Measurements from ENCODE around the gene SSH3. TPM values are rescaled to one million over a fixed set of nuclear protein-coding genes. Genes with fewer than 3 reads are reported as not detected.

Gene SSH3
- total RNA-seq, 1 experiment from 2014 or later = 57.8 TPM

DNA sequence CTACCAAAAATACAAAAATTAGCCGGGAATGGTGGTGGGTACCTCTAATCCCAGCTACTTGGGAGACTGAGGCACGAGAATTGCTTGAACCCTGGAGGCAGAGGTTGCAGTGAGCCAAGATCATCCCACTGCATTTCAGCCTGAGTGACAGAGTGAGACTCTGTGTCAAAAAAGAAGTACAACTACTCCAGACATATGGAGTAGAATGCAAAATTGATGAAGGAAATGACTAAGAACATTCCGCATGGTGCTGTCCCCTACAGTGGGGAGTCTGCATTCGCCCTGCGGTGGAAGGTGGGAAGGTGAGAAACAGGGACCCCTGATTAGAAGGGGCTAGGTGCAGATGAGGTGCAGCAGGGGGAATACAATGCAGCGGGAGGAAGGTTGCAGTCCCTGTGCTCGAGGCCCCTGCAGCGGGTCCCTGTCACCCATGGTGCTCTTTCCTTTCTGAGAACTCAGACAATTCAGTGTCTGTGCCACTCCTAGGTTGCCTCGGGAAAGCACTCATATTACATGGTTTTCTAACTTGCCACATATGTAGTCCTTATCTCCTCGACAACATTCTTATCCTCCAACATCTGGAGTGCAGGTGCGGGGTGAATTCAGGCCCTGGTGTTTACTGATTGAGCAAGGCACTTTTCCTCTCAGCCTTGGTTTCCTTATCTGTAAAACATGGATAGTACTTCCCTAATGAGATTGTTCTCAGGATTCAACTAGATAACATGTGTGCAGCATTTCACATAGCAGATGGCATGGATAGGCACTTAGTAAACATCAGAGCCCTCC, 44.8 kb downstream of the SSH3 start:
- H3K79me2 ChIP-seq (ENCODE audit: insufficient read depth, low read length) = no peaks in the 10 kb centered on the region; the same call in 1 of the 2 replicates
- H3K27me3 ChIP-seq (ENCODE audit: insufficient read depth, low read length) = no peaks in the 10 kb centered on the region
- H2AFZ ChIP-seq (ENCODE audit: low read depth, low read length, poor library complexity, severe bottlenecking) = no peak overlapping the region
- no peaks in the 10 kb centered on the region for H3K9me2 ChIP-seq (ENCODE audit: insufficient read depth)
- ATAC-seq = no peak
- ChIA-PET POLR2A (interaction anchor here (0.7 kb wide), 1 partner anchor 72 kb away, joined by 3 read pairs; no protein-coding TSS in a partner anchor), RAD21 (ENCODE audit: low non-redundant PET in 1 of 2, low total read pairs in 2 of 2, uncharacterized antibody in 2 of 2, unreplicated experiment in 2 of 2) (no interaction called here), CTCF (interaction anchor here (1.2 to 16.6 kb wide), 5 partner anchors 12 to 53 kb away, joined by 4 to 456 read pairs (median 5); partner anchors contain the start of genes CLCF1, PPP1CA and RAD9A)
- no TSS peak for BruUV-seq (replicated peaks)
- H3K4me3 ChIP-seq (replicated peaks in 1 of 2; ENCODE audit: low read depth in 1 of 2, low read length in 2 of 2) = no peak overlapping the region
- H3K4me1 ChIP-seq (ENCODE audit: control insufficient read depth in 1 of 2, insufficient read depth in 2 of 2, low read length in 2 of 2) = peaks cover 22 to 64% of the 10 kb centered on the region in 2 experiments
- TF ChIP-seq FOSL1 (IDR thresholded peaks at IDR 0.05; ENCODE audit: low read depth) (no peak), ZFX (IDR thresholded peaks at IDR 0.05) (no peak)
- H3K4me2 ChIP-seq (ENCODE audit: low read length) = no peak overlapping the region
- no peak overlapping the region for H3K27ac ChIP-seq (ENCODE audit: low read depth, low read length)
- no peaks in the 10 kb centered on the region for H3K9me3 ChIP-seq (ENCODE audit: control insufficient read depth in 1 of 2, insufficient read depth in 1 of 2, low read depth in 1 of 2, low read length in 2 of 2)
- no peaks in the 10 kb centered on the region for H4K20me1 ChIP-seq (ENCODE audit: insufficient read depth)
- no peak overlapping the region for H3K9ac ChIP-seq (ENCODE audit: low read length)
- intact Hi-C loops (cut with micrococcal nuclease) = no loop called here
- H3K36me3 ChIP-seq (ENCODE audit: control insufficient read depth in 1 of 2, insufficient read depth in 2 of 2, low read length in 2 of 2) = no peaks in the 10 kb centered on the region
- no peak for DNase-seq (ENCODE audit: low read depth, low spot score)

GRCh38 chr11:67349036-67349435, 45.7 kb downstream of the SSH3 start:
- H3K79me2 ChIP-seq (ENCODE audit: insufficient read depth, low read length) = no peaks in the 10 kb centered on the region; the same call in 1 of the 2 replicates
- no peak overlapping the region for H3K4me2 ChIP-seq (ENCODE audit: low read length)
- no peak overlapping the region for H3K27ac ChIP-seq (ENCODE audit: low read depth, low read length)
- H3K9me3 ChIP-seq (ENCODE audit: control insufficient read depth in 1 of 2, insufficient read depth in 1 of 2, low read depth in 1 of 2, low read length in 2 of 2) = no peaks in the 10 kb centered on the region
- BruUV-seq (replicated peaks) = no TSS peak
- DNase-seq (ENCODE audit: low read depth, low spot score) = no peak
- RAD21 ChIA-PET (ENCODE audit: low non-redundant PET in 1 of 2, low total read pairs in 2 of 2, uncharacterized antibody in 2 of 2, unreplicated experiment in 2 of 2) = no interaction called here
- no peak overlapping the region for H3K9ac ChIP-seq (ENCODE audit: low read length)
- no peak overlapping the region for H2AFZ ChIP-seq (ENCODE audit: low read depth, low read length, poor library complexity, severe bottlenecking)
- H3K36me3 ChIP-seq (ENCODE audit: control insufficient read depth in 1 of 2, insufficient read depth in 2 of 2, low read length in 2 of 2) = no peaks in the 10 kb centered on the region
- POLR2A ChIA-PET = no interaction called here
- TF ChIP-seq, protein P1, sequence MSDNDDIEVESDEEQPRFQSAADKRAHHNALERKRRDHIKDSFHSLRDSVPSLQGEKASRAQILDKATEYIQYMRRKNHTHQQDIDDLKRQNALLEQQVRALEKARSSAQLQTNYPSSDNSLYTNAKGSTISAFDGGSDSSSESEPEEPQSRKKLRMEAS (IDR thresholded peaks at IDR 0.05) = no peak
- peaks cover 24 to 70% of the 10 kb centered on the region in 2 experiments for H3K4me1 ChIP-seq (ENCODE audit: control insufficient read depth in 1 of 2, insufficient read depth in 2 of 2, low read length in 2 of 2)
- no peaks in the 10 kb centered on the region for H4K20me1 ChIP-seq (ENCODE audit: insufficient read depth)
- CTCF ChIA-PET = interaction anchor here (1.3 to 16.6 kb wide), 2 partner anchors 27 to 52 kb away, joined by 5 to 456 read pairs; partner anchors contain the start of genes CLCF1 and PPP1CA
- no peaks in the 10 kb centered on the region for H3K27me3 ChIP-seq (ENCODE audit: insufficient read depth, low read length)
- H3K4me3 ChIP-seq (replicated peaks in 1 of 2; ENCODE audit: low read depth in 1 of 2, low read length in 2 of 2) = no peak overlapping the region
- intact Hi-C loops (cut with micrococcal nuclease) = no loop called here
- ATAC-seq = no peak
- no peaks in the 10 kb centered on the region for H3K9me2 ChIP-seq (ENCODE audit: insufficient read depth)

Measured in HCT116 (cell line).